Astrocyte (in vitro differentiated cells and primary cell): ENCODE results near the gene C1orf159. TPM values are rescaled to one million over a fixed set of nuclear protein-coding genes. Genes with fewer than 3 reads are reported as not detected.

Experiments
- DNase-seq: peaks from one replicate; pipeline ENCODE4 v3.0.0-alpha.2; 2010; ENCODE audit warnings: low read depth
- FAIRE-seq: peaks from 2 replicates; lab custom pipeline; 2011; peaks lifted over from hg19 to GRCh38; lab: Jason Lieb, UNC
- H2AFZ ChIP-seq: 2 replicates; pipeline ENCODE4 v1.6.0; 2012; ENCODE audit warnings: low read depth, low read length, inconsistent platforms
- H3K27ac ChIP-seq: 2 replicates; pipeline ENCODE4 v1.5.1; 2011; ENCODE audit warnings: low read depth, low read length, inconsistent platforms
- H3K27me3 ChIP-seq: 2 replicates; pipeline ENCODE4 v1.6.0; 2011; ENCODE audit warnings: low read length, inconsistent platforms; ENCODE audit not compliant: insufficient read depth
- H3K36me3 ChIP-seq: 2 replicates; pipeline ENCODE4 v1.5.1; 2011; ENCODE audit warnings: low read length, inconsistent platforms; ENCODE audit not compliant: insufficient read depth
- H3K4me1 ChIP-seq: 2 replicates; pipeline ENCODE4 v1.5.1; 2011; ENCODE audit warnings: low read length, inconsistent platforms; ENCODE audit not compliant: insufficient read depth
- H3K4me2 ChIP-seq: 2 replicates; pipeline ENCODE4 v1.6.0; 2012; ENCODE audit warnings: low read length, inconsistent platforms
- H3K4me3 ChIP-seq: 2 replicates; pipeline ENCODE4 v1.5.1; 2011; ENCODE audit warnings: low read depth, mild to moderate bottlenecking, low read length, inconsistent platforms; ENCODE audit not compliant: insufficient read depth
- H3K79me2 ChIP-seq: 2 replicates; pipeline ENCODE4 v1.6.0; 2012; ENCODE audit warnings: mild to moderate bottlenecking, low read length, inconsistent platforms; ENCODE audit not compliant: insufficient read depth
- H3K9ac ChIP-seq: 2 replicates; pipeline ENCODE4 v1.6.0; 2012; ENCODE audit warnings: mild to moderate bottlenecking, low read length, inconsistent platforms
- H3K9me3 ChIP-seq: 2 replicates; pipeline ENCODE4 v1.5.1; 2012; ENCODE audit warnings: low read depth, mild to moderate bottlenecking, low read length, inconsistent platforms; ENCODE audit not compliant: insufficient read depth
- H4K20me1 ChIP-seq: 2 replicates; pipeline ENCODE4 v1.6.0; 2012; ENCODE audit warnings: low read length, inconsistent platforms; ENCODE audit not compliant: insufficient read depth
- H3K27ac Mint-ChIP-seq: one replicate; pipeline ENCODE4 v1.8.0; 2021; ENCODE audit warnings: mild to moderate bottlenecking, mixed read lengths; ENCODE audit not compliant: unreplicated experiment
- H3K27me3 Mint-ChIP-seq: one replicate; pipeline ENCODE4 v1.8.0; 2021; ENCODE audit warnings: low read depth, mixed read lengths; ENCODE audit not compliant: unreplicated experiment
- H3K36me3 Mint-ChIP-seq: one replicate; pipeline ENCODE4 v1.8.0; 2021; ENCODE audit warnings: low read depth, mixed read lengths; ENCODE audit not compliant: unreplicated experiment
- H3K4me1 Mint-ChIP-seq: one replicate; pipeline ENCODE4 v1.8.0; 2021; ENCODE audit warnings: low read depth, mixed read lengths; ENCODE audit not compliant: unreplicated experiment
- H3K4me3 Mint-ChIP-seq: one replicate; pipeline ENCODE4 v1.8.0; 2021; ENCODE audit warnings: mild to moderate bottlenecking, moderate library complexity, mixed read lengths; ENCODE audit not compliant: unreplicated experiment
- H3K9me3 Mint-ChIP-seq: one replicate; pipeline ENCODE4 v1.8.0; 2021; ENCODE audit warnings: mild to moderate bottlenecking, mixed read lengths; ENCODE audit not compliant: unreplicated experiment
- CTCF ChIP-seq: IDR thresholded peaks from 2 replicates; pipeline ENCODE4 v1.5.1; 2011; ENCODE audit warnings: low read depth, mild to moderate bottlenecking, inconsistent platforms, low read length, moderate library complexity; ENCODE audit not compliant: insufficient read depth
- EZH2 ChIP-seq: IDR thresholded peaks from 2 replicates; pipeline ENCODE4 v1.6.1; 2012; ENCODE audit warnings: mild to moderate bottlenecking, low read length, inconsistent platforms; ENCODE audit not compliant: insufficient read depth
- total RNA-seq: library from RNA; stranded (reverse); gene quantifications from 2 replicates; pipeline ENCODE4 v1.2.1, GENCODE V29; 2021

C1orf159 gene
- total RNA-seq, 1 donor from 2014 or later, result 13.9 TPM

- Histone ChIP-seq H3K79me2 (no peaks in the 10 kb centered on the region), H3K4me1 (no peaks in the 10 kb centered on the region), H3K9me3 (peaks cover 4% of the 10 kb centered on the region), H3K9ac (no peak overlapping the region), H3K4me2 (no peak overlapping the region), H3K27me3 (no peaks in the 10 kb centered on the region), H3K27ac (no peak overlapping the region), H3K36me3 (no peaks in the 10 kb centered on the region), H4K20me1 (no peaks in the 10 kb centered on the region), H2AFZ (no peak overlapping the region), H3K4me3 (no peak overlapping the region)
- FAIRE-seq, result no peak
- Mint-ChIP-seq H3K27me3 (peaks cover 28% of the 10 kb centered on the region), H3K4me1 (no peaks in the 10 kb centered on the region), H3K4me3 (no peak overlapping the region), H3K36me3 (no peaks in the 10 kb centered on the region), H3K9me3 (no peaks in the 10 kb centered on the region), H3K27ac (no peak overlapping the region)
- DNase-seq, result no peak
- TF ChIP-seq EZH2 (no peak), CTCF (no peak)
Measured at GRCh38 chr1:1128454-1129139, 12.7 kb upstream of the C1orf159 start.

GRCh38 chr1:1127551-1128451, 11.9 kb upstream of the C1orf159 start:
- Histone ChIP-seq H3K27me3 (no peaks in the 10 kb centered on the region), H3K4me1 (no peaks in the 10 kb centered on the region), H3K9me3 (peaks cover 4% of the 10 kb centered on the region), H3K9ac (no peak overlapping the region), H3K4me3 (no peak overlapping the region), H2AFZ (no peak overlapping the region), H3K79me2 (no peaks in the 10 kb centered on the region), H3K36me3 (no peaks in the 10 kb centered on the region), H3K4me2 (no peak overlapping the region), H4K20me1 (no peaks in the 10 kb centered on the region), H3K27ac (no peak overlapping the region)
- no peak for TF ChIP-seq EZH2
- no peak for TF ChIP-seq CTCF
- FAIRE-seq, result no peak
- Mint-ChIP-seq H3K27ac (no peak overlapping the region), H3K27me3 (peaks cover 26% of the 10 kb centered on the region), H3K4me3 (no peak overlapping the region), H3K9me3 (no peaks in the 10 kb centered on the region), H3K4me1 (no peaks in the 10 kb centered on the region), H3K36me3 (no peaks in the 10 kb centered on the region)
- no peak for DNase-seq
